Neutrophil (primary cell): ENCODE data around the gene GGNBP2.

Experiments used
- H3K27ac ChIP-seq: fragments of 200-600 bp; sonication (generic); 2 replicates; pipeline ENCODE4 v1.5.1; 2016; ENCODE audit warnings: mild to moderate bottlenecking, moderate library complexity
- H3K27me3 ChIP-seq: fragments of 200-600 bp; sonication (generic); 2 replicates; pipeline ENCODE4 v1.6.0; 2016; ENCODE audit warnings: mild to moderate bottlenecking
- H3K36me3 ChIP-seq: fragments of 200-600 bp; sonication (generic); 2 replicates; pipeline ENCODE4 v1.5.1; 2017
- H3K4me1 ChIP-seq, 2 experiments: fragments of 200-600 bp in 1 of 2; sonication (generic) in 1 of 2; 1 replicate in 1 of 2; 2 replicates in 1 of 2; pipeline versions ENCODE4 v1.5.1 to v1.6.1; 2013 to 2016; ENCODE audit warnings: low read depth in 1 of 2, low read length in 1 of 2, mild to moderate bottlenecking in 1 of 2, moderate library complexity in 1 of 2; ENCODE audit not compliant: control insufficient read depth in 1 of 2, insufficient read depth in 1 of 2
- H3K4me3 ChIP-seq, 2 experiments: fragments of 200-600 bp in 1 of 2; sonication (generic) in 1 of 2; 1 replicate in 1 of 2; 2 replicates in 1 of 2; pipeline ENCODE4 v1.5.1; 2013 to 2016; ENCODE audit warnings: low read depth in 1 of 2, low read length in 1 of 2, mild to moderate bottlenecking in 1 of 2, moderate library complexity in 1 of 2
- H3K9me3 ChIP-seq: fragments of 200-600 bp; sonication (generic); 2 replicates; pipeline ENCODE4 v1.5.1; 2016
- CTCF ChIP-seq: fragments of 200-600 bp; sonication (generic); IDR thresholded peaks from 2 replicates; pipeline ENCODE4 v1.5.1; 2016; ENCODE audit warnings: antibody characterized with exemption

GGNBP2 gene

GRCh38 chr17:36532435-36532975 is 12.2 kb upstream of the GGNBP2 start:
- H3K4me1 ChIP-seq: peaks cover 22% of the 10 kb centered on the region in 2 experiments
- H3K36me3 ChIP-seq: peaks cover 6% of the 10 kb centered on the region
- H3K4me3 ChIP-seq: no peak overlapping the region
- H3K27me3 ChIP-seq: no peaks in the 10 kb centered on the region
- no peak for TF ChIP-seq CTCF
- H3K9me3 ChIP-seq: no peaks in the 10 kb centered on the region
- no peak overlapping the region for H3K27ac ChIP-seq

- no peaks in the 10 kb centered on the region for H3K27me3 ChIP-seq
- H3K27ac ChIP-seq: peak overlapping the region; percentile 90
- no peaks in the 10 kb centered on the region for H3K9me3 ChIP-seq
- H3K4me3 ChIP-seq: peak overlapping the region; percentile 99
- peak; percentile 47 for TF ChIP-seq CTCF
- H3K4me1 ChIP-seq: peaks cover 22% of the 10 kb centered on the region in 2 experiments
- H3K36me3 ChIP-seq: no peaks in the 10 kb centered on the region
These were observed 10.5 kb upstream of the GGNBP2 start for GRCh38 chr17:36533935-36534839.

- Histone ChIP-seq H3K9me3 (no peaks in the 10 kb centered on the region), H3K36me3 (no peaks in the 10 kb centered on the region), H3K27ac (peak within 1 kb of the TSS; percentile 90), H3K27me3 (no peaks in the 10 kb centered on the region), H3K4me1 (peaks cover 22% of the 10 kb centered on the region in 2 experiments), H3K4me3 (peak within 1 kb of the TSS; percentile 99)
- TF ChIP-seq CTCF: peak; percentile 60
These were observed 9.7 kb upstream of the GGNBP2 start, which contains the start of the genes MYO19 and PIGW for GRCh38 chr17:36534840-36535668. Gene MYO19, minus strand, starts transcription at chr17:36534868. Its CDS starts 2,330 bp downstream, at chr17:36532538. Gene PIGW, plus strand, starts transcription at chr17:36534987. Its CDS starts 2,115 bp downstream, at chr17:36537102.

- H3K36me3 ChIP-seq: no peaks in the 10 kb centered on the region
- peaks cover 22% of the 10 kb centered on the region in 2 experiments for H3K4me1 ChIP-seq
- peak overlapping the region; percentile 99 for H3K4me3 ChIP-seq
- no peaks in the 10 kb centered on the region for H3K9me3 ChIP-seq
- no peaks in the 10 kb centered on the region for H3K27me3 ChIP-seq
- no peak for TF ChIP-seq CTCF
- H3K27ac ChIP-seq: peak overlapping the region; percentile 90
These were observed 9.0 kb upstream of the GGNBP2 start for GRCh38 chr17:36535669-36536081.

GRCh38 chr17:36540696-36541095 is 4.0 kb upstream of the GGNBP2 start:
- Histone ChIP-seq H3K4me3 (no peak overlapping the region), H3K27ac (no peak overlapping the region), H3K27me3 (no peaks in the 10 kb centered on the region), H3K9me3 (no peaks in the 10 kb centered on the region), H3K4me1 (peaks cover 17 to 22% of the 10 kb centered on the region in 2 experiments), H3K36me3 (no peaks in the 10 kb centered on the region)
- TF ChIP-seq CTCF: no peak
